Measurements from ENCODE around the gene SERPINB6. TPM values are rescaled to one million over a fixed set of nuclear protein-coding genes. Genes with fewer than 3 reads are reported as not detected.

SERPINB6 gene
- total and polyA plus RNA-seq, 2 of the 4 experiments (the other 2 are of a cell fraction), result 37.1 to 91.1 TPM

- 0 out of 2 replicates have a peak overlapping the region, but pooled peaks have one; percentile 14 for H2BK20ac ChIP-seq (ENCODE audit: low read depth, low read length)
- H4K91ac ChIP-seq (ENCODE audit: insufficient read depth, low read depth, low read length), result 0 out of 2 replicates have a peak overlapping the region, but pooled peaks have one; percentile 9
- 0 out of 2 replicates have a peak overlapping the region, but pooled peaks have one; percentile 15 for H3K56ac ChIP-seq (ENCODE audit: extremely low read depth, insufficient read depth, low read length)
- H2AK9ac ChIP-seq (replicated peaks; ENCODE audit: low read depth, low read length, poor library complexity), result peak overlapping the region; percentile 19
- no peak for TF ChIP-seq MXI1 (IDR thresholded peaks at IDR 0.05; ENCODE audit: borderline replicate concordance, low read depth, low read length)
- no peak for TF ChIP-seq RFX5 (IDR thresholded peaks at IDR 0.05; ENCODE audit: low read depth, low read length)
- TF ChIP-seq, protein P1, sequence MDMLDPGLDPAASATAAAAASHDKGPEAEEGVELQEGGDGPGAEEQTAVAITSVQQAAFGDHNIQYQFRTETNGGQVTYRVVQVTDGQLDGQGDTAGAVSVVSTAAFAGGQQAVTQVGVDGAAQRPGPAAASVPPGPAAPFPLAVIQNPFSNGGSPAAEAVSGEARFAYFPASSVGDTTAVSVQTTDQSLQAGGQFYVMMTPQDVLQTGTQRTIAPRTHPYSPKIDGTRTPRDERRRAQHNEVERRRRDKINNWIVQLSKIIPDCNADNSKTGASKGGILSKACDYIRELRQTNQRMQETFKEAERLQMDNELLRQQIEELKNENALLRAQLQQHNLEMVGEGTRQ (IDR thresholded peaks at IDR 0.05; ENCODE audit: low read depth, low read length), result no peak
- TF ChIP-seq CHD1 (IDR thresholded peaks at IDR 0.05; ENCODE audit: low read depth, low read length), result no peak
- TF ChIP-seq FOS (IDR thresholded peaks at IDR 0.05; ENCODE audit: low read depth, low read length), result no peak
- TF ChIP-seq, protein P2, sequence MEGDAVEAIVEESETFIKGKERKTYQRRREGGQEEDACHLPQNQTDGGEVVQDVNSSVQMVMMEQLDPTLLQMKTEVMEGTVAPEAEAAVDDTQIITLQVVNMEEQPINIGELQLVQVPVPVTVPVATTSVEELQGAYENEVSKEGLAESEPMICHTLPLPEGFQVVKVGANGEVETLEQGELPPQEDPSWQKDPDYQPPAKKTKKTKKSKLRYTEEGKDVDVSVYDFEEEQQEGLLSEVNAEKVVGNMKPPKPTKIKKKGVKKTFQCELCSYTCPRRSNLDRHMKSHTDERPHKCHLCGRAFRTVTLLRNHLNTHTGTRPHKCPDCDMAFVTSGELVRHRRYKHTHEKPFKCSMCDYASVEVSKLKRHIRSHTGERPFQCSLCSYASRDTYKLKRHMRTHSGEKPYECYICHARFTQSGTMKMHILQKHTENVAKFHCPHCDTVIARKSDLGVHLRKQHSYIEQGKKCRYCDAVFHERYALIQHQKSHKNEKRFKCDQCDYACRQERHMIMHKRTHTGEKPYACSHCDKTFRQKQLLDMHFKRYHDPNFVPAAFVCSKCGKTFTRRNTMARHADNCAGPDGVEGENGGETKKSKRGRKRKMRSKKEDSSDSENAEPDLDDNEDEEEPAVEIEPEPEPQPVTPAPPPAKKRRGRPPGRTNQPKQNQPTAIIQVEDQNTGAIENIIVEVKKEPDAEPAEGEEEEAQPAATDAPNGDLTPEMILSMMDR (conservative IDR thresholded peaks at IDR 0.05; ENCODE audit: low read depth, low read length), result no peak
- TF ChIP-seq MAFK (IDR thresholded peaks at IDR 0.05; ENCODE audit: low read depth, low read length), result no peak
- TF ChIP-seq CEBPB (IDR thresholded peaks at IDR 0.05; ENCODE audit: low read depth, low read length), result no peak
- no peak for TF ChIP-seq MAZ (IDR thresholded peaks at IDR 0.05; ENCODE audit: borderline replicate concordance, low read depth, low read length)
- TF ChIP-seq BHLHE40 (IDR thresholded peaks at IDR 0.05; ENCODE audit: low read depth, low read length), result no peak
- TF ChIP-seq, protein P3, sequence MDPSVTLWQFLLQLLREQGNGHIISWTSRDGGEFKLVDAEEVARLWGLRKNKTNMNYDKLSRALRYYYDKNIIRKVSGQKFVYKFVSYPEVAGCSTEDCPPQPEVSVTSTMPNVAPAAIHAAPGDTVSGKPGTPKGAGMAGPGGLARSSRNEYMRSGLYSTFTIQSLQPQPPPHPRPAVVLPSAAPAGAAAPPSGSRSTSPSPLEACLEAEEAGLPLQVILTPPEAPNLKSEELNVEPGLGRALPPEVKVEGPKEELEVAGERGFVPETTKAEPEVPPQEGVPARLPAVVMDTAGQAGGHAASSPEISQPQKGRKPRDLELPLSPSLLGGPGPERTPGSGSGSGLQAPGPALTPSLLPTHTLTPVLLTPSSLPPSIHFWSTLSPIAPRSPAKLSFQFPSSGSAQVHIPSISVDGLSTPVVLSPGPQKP (IDR thresholded peaks at IDR 0.05; ENCODE audit: borderline replicate concordance, low read depth, low read length), result no peak
- H3K36me3 ChIP-seq (ENCODE audit: control insufficient read depth, insufficient read depth, low read length), result peaks cover 16% of the 10 kb centered on the region; the same call in 1 of the 2 replicates
- POLR2A ChIA-PET (ENCODE audit: unreplicated experiment), result no interaction called here
- peak overlapping the region; percentile 22 for H3K14ac ChIP-seq (replicated peaks; ENCODE audit: low read depth, low read length)
- no TSS peak for BruUV-seq (replicated peaks)
- peak overlapping the region; percentile 18 for H2AFZ ChIP-seq (replicated peaks; ENCODE audit: low read length, poor library complexity)
- peak overlapping the region; percentile 27; the same call in 1 of the 2 replicates for H3K4me2 ChIP-seq (ENCODE audit: low read depth, low read length)
- H4K20me1 ChIP-seq (ENCODE audit: insufficient read depth, low read length), result peaks cover 11% of the 10 kb centered on the region; the same call in 1 of the 2 replicates
- peak overlapping the region; percentile 47 for H2BK5ac ChIP-seq (ENCODE audit: low read depth, low read length, poor library complexity, severe bottlenecking)
- H3K9me3 ChIP-seq (ENCODE audit: control insufficient read depth, insufficient read depth, low read length), result no peaks in the 10 kb centered on the region
- H3K23ac ChIP-seq (ENCODE audit: low read depth, low read length), result peak overlapping the region; percentile 6; the same call in 1 of the 2 replicates
- H3K4me3 ChIP-seq (ENCODE audit: insufficient read depth, low read depth, low read length), result no peak overlapping the region
- no peak overlapping the region for H3K18ac ChIP-seq (ENCODE audit: low read depth, low read length)
- dilution Hi-C loops (cut with HindIII; ENCODE audit: low sequenced_read_pairs, unreplicated experiment) (no loop called here), intact Hi-C loops (cut with micrococcal nuclease) (loop anchor here (1.0 kb wide), 1 partner anchor 10 kb away; the partner anchor contains the start of gene SERPINB6), in situ Hi-C loops (cut with MboI; ENCODE audit: low sequenced_read_pairs) (no loop called here)
- H4K5ac ChIP-seq (ENCODE audit: low read depth, low read length), result no peak overlapping the region
- ATAC-seq (ENCODE audit: low read depth) (peak; percentile 44), DNase-seq (peak; percentile 38)
- no peak overlapping the region for H2BK15ac ChIP-seq (ENCODE audit: low read depth, low read length)
- H3K9ac ChIP-seq (ENCODE audit: low read depth, low read length), result 0 out of 2 replicates have a peak overlapping the region, but pooled peaks have one; percentile 8
- H3K27ac ChIP-seq (ENCODE audit: insufficient read depth, low read length), result peak overlapping the region; percentile 39
- peaks cover 31% of the 10 kb centered on the region for H3K9me1 ChIP-seq (ENCODE audit: insufficient read depth, low read length)
- peak overlapping the region; percentile 9; the same call in 1 of the 2 replicates for H2BK120ac ChIP-seq (ENCODE audit: low read depth, low read length)
- H3K79me1 ChIP-seq (ENCODE audit: low read depth in 1 of 2, low read length in 2 of 2), result peaks cover 54 to 81% of the 10 kb centered on the region in 2 experiments
- no peaks in the 10 kb centered on the region for H3K27me3 ChIP-seq (ENCODE audit: control insufficient read depth, insufficient read depth, low read length)
- H2AK5ac ChIP-seq (ENCODE audit: low read depth, low read length), result peak overlapping the region; percentile 73
- peak overlapping the region; percentile 26 to 37; a peak in 3 of 4 replicates for H4K8ac ChIP-seq (ENCODE audit: low read depth in 2 of 2, low read length in 2 of 2)
- CTCF ChIA-PET, result interaction anchor here (0.6 kb wide), 1 partner anchor 192 kb away, joined by 3 read pairs; no protein-coding TSS in a partner anchor
- H3K4me1 ChIP-seq (ENCODE audit: control insufficient read depth, insufficient read depth, low read length), result peaks cover 16% of the 10 kb centered on the region
- WGBS, 2 experiments (ENCODE audit: extremely low coverage in 2 of 2, insufficient read length in 1 of 2), result no CpG with 5 or more reads among the region's 4 CpGs
- peak overlapping the region; percentile 42 for H3K4ac ChIP-seq (ENCODE audit: low read depth, low read length)
Measured at GRCh38 chr6:2960935-2961334, 10.4 kb downstream of the SERPINB6 start.
